Measurements from ENCODE around the gene XKR7.
"Not testable (repeated sequence)": the region's sequence is repeated elsewhere in the genome, so short reads cannot be mapped to it uniquely, and the experiment has no call there.

The XKR7 gene

GRCh38 chr20:32018269-32019155 lies 50.6 kb downstream of the XKR7 start:
- peak; percentile 44 for DNase-seq

- DNase-seq, result no peak
These were observed 51.2 kb downstream of the XKR7 start for GRCh38 chr20:32019156-32019510.

- no peak for DNase-seq
These were observed 51.9 kb downstream of the XKR7 start for GRCh38 chr20:32019563-32020463.

- DNase-seq, result no peak
These were observed 53.1 kb downstream of the XKR7 start for GRCh38 chr20:32021091-32021490.

GRCh38 chr20:32024683-32025295 lies 56.8 kb downstream of the XKR7 start:
- no peak for DNase-seq

- no peak for DNase-seq
These were observed 59.7 kb downstream of the XKR7 start for GRCh38 chr20:32027643-32028042.

GRCh38 chr20:32028647-32029372 lies 60.9 kb downstream of the XKR7 start:
- no peak for DNase-seq

GRCh38 chr20:32029561-32029960 lies 61.6 kb downstream of the XKR7 start:
- no peak for DNase-seq

- DNase-seq, result peak; percentile 52
These were observed 63.3 kb downstream of the XKR7 start for GRCh38 chr20:32031007-32031958.

GRCh38 chr20:32033316-32033715 lies 65.4 kb downstream of the XKR7 start:
- DNase-seq, result no peak

- not testable (repeated sequence) for DNase-seq
These were observed 65.8 kb downstream of the XKR7 start for GRCh38 chr20:32033721-32034120.

- DNase-seq, result peak; percentile 14
These were observed 66.9 kb downstream of the XKR7 start for GRCh38 chr20:32034581-32035425.

- no peak for DNase-seq
These were observed 67.5 kb downstream of the XKR7 start for GRCh38 chr20:32035426-32035779.

- no peak for DNase-seq
These were observed 68.3 kb downstream of the XKR7 start for GRCh38 chr20:32036252-32036651.

- DNase-seq, result no peak
These were observed 69.0 kb downstream of the XKR7 start for GRCh38 chr20:32036716-32037485.

- no peak for DNase-seq
These were observed 70.0 kb downstream of the XKR7 start for GRCh38 chr20:32037929-32038328.

GRCh38 chr20:32040142-32040953 lies 72.4 kb downstream of the XKR7 start:
- DNase-seq, result no peak

- DNase-seq, result no peak
These were observed 78.0 kb downstream of the XKR7 start for GRCh38 chr20:32045999-32046398.

GRCh38 chr20:32050324-32050841 lies 82.4 kb downstream of the XKR7 start:
- no peak for DNase-seq

All from CD4-positive, alpha-beta T cell treated with Interleukin-12 subunit alpha and Interleukin-12 subunit beta, for 1 hour (primary cell).